Left ventricle myocardium inferior (tissue), 1 donor: ENCODE results near the gene KLHL30. TPM values are rescaled to one million over a fixed set of nuclear protein-coding genes. Genes with fewer than 3 reads are reported as not detected.

Experiments
- DNase-seq: peaks from one replicate; pipeline ENCODE4 v3.0.0-alpha.2; 2020
- H3K27ac ChIP-seq: fragments of 200-600 bp; replicated peaks from 2 replicates; pipeline ENCODE4 v1.8.0; 2021
- H3K27me3 ChIP-seq: fragments of 200-600 bp; 2 replicates; pipeline ENCODE4 v1.8.0; 2021; ENCODE audit warnings: low read depth
- H3K36me3 ChIP-seq: fragments of 200-600 bp; 2 replicates; pipeline ENCODE4 v1.8.0; 2021
- H3K4me1 ChIP-seq: fragments of 200-600 bp; 2 replicates; pipeline ENCODE4 v1.8.0; 2021
- H3K4me3 ChIP-seq: fragments of 200-600 bp; 2 replicates; pipeline ENCODE4 v1.8.0; 2021; ENCODE audit warnings: mild to moderate bottlenecking, moderate library complexity
- H3K9me3 ChIP-seq: fragments of 200-600 bp; replicated peaks from 2 replicates; pipeline ENCODE4 v1.8.0; 2021
- CTCF ChIP-seq: fragments of 200-600 bp; IDR thresholded peaks from 2 replicates; pipeline ENCODE4 v1.8.0; 2021; ENCODE audit warnings: antibody characterized with exemption, mild to moderate bottlenecking, borderline replicate concordance
- intact Hi-C: fragments of 100-400 bp; cut with micrococcal nuclease; formaldehyde crosslinking; loops from one replicate; pipeline ENCODE4 v1.11.0; 2022
- total RNA-seq: library from RNA; stranded (reverse); fragmentation: NEBNext Ultra II Directional; extraction: Animal tissue kit (Norgen Biotek cat#: 25700); gene quantifications from one replicate; pipeline ENCODE4 v1.2.1, GENCODE V29; 2021
- donor health status: DM: no; HTN: yes; CAD: no; lungs with severe emphysema.

KLHL30 gene
- total RNA-seq, 1 donor from 2014 or later: 17.3 TPM

- no peak for TF ChIP-seq CTCF
- Histone ChIP-seq H3K4me1 (peaks cover 11% of the 10 kb centered on the region), H3K27ac (no peak overlapping the region), H3K27me3 (peaks cover 35% of the 10 kb centered on the region), H3K4me3 (no peak overlapping the region), H3K36me3 (no peaks in the 10 kb centered on the region), H3K9me3 (no peaks in the 10 kb centered on the region)
- no peak for DNase-seq
- intact Hi-C loops: no loop called here
Measured at GRCh38 chr2:238121511-238122286, 16.8 kb upstream of the KLHL30 start.

GRCh38 chr2:238122287-238123217, 15.9 kb upstream of the KLHL30 start:
- Histone ChIP-seq H3K36me3 (no peaks in the 10 kb centered on the region), H3K27ac (no peak overlapping the region), H3K4me3 (no peak overlapping the region), H3K9me3 (no peaks in the 10 kb centered on the region), H3K4me1 (peaks cover 11% of the 10 kb centered on the region), H3K27me3 (peaks cover 26% of the 10 kb centered on the region)
- DNase-seq: no peak
- intact Hi-C loops: no loop called here
- no peak for TF ChIP-seq CTCF

- DNase-seq: no peak
- H3K4me1 ChIP-seq: peaks cover 11% of the 10 kb centered on the region
- no peaks in the 10 kb centered on the region for H3K36me3 ChIP-seq
- H3K27ac ChIP-seq: no peak overlapping the region
- no peak overlapping the region for H3K4me3 ChIP-seq
- intact Hi-C loops: no loop called here
- H3K27me3 ChIP-seq: peaks cover 31% of the 10 kb centered on the region
- no peaks in the 10 kb centered on the region for H3K9me3 ChIP-seq
- TF ChIP-seq CTCF: no peak
Measured at GRCh38 chr2:238123218-238123971, 15.1 kb upstream of the KLHL30 start.

GRCh38 chr2:238123991-238124470, 14.4 kb upstream of the KLHL30 start:
- intact Hi-C loops: no loop called here
- H3K27ac ChIP-seq: no peak overlapping the region
- H3K9me3 ChIP-seq: no peaks in the 10 kb centered on the region
- no peak overlapping the region for H3K4me3 ChIP-seq
- no peak for DNase-seq
- peaks cover 11% of the 10 kb centered on the region for H3K4me1 ChIP-seq
- peaks cover 37% of the 10 kb centered on the region for H3K27me3 ChIP-seq
- no peak for TF ChIP-seq CTCF
- H3K36me3 ChIP-seq: no peaks in the 10 kb centered on the region
